NCI-H1048 (cell line): ENCODE data around the gene KLHL35.
"Not testable (repeated sequence)": the region's sequence is repeated elsewhere in the genome, so short reads cannot be mapped to it uniquely, and the experiment has no call there.

ENCODE experiments used
- DNase-seq: peaks from one replicate; lab custom pipeline; 2025; lab: John Stamatoyannopoulos, UW

The KLHL35 gene

DNA sequence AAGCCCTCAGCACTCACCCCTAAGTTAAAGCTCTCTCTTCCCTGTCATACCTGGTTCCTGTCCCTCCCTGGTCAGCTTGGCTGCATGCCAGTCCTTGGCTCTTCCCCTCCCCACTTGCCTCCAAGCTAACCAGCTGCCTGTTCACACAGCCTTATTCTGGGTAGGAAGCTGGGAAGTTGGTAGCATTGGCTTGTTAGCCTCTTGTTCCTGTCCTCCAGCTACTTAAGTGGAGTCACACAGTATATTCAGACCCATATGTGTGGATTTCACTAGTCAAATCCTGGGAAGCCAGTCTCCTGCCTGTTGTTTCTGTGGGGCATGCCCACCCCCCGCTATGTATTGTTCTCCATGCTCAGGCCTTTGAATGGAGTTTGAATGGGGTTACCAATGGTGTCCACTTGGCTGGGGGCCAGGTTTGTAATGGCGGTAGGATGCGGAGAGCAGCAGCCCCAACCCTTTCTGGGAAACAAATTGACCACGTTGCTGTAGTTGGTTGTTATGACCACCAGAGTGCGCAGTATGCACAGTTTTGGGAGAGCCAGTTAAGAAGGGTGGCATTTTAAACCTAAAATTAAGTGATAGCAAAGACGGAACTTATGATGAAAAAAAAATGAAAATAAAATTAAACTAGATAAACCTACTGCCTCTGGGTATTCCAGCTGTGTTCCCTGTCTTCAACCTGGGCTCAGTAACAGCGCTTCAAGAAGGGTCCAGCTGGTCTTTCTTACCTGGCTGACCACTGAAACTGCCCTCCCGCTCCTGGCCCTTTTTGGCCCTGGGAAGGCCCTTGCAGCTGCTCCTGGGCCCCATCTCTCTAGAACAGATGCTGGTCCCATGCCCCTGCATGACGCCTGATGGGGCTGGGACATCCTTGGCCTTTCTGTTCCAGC, 44.4 kb downstream of the KLHL35 start:
- DNase-seq: peak; percentile 9

DNA sequence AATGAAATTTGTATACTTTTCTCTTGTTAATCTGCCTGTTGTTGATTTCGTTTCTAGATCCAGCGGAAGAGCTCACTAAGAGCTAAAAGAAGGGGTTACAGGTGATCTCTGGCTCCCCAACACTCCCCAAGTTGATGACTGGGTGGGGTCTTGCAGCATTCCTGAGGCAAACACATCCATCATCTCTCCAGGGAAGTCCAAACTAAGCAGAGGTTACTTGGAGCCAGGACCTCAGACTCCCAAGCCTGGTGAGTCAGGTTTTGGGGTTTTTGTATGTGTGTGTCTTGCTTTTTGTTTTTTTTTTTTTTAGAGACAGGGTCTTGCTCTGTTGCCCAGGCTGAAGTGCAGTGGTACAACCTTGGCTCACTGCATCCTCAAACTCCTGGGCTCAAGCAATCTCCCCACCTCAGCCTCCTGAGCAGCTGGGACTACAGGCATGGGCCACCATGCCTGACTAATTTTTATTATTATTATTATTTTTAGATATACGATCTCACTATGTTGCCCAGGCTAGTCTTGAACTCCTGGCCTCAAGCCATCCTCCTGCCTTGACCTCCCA, 45.2 kb downstream of the KLHL35 start:
- DNase-seq: no peak

DNA sequence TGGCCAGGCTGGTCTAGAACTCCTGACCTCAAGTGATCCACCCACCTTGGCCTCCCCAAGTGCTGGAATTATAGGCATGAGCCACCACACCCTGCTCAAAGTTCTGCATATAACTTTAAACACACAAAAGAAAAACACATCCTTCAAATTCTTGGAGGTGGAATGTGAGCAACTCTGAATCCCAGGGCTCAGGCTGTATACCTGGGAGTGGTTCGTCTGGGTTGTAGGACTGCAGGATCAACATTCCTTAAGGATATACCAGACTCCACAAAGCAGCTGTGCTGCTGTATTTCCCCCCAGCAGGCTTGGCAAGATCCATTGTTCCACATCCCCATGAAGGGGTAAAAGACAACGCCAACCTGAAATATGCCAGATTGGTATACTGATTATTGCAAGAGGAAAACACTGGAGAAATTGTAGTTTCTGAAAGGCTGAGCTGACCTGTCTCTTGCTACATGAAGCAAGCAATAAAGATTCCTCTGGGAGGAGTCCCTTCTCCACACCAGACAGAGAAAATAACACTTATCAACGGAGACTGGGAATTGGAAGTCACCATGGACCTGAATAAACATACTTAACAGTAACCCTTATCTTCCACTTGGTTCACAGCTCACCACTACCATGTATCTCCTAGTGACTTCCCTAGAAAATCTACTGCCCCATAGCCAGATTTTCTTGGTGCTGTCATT, 45.9 kb downstream of the KLHL35 start:
- no peak for DNase-seq

DNA sequence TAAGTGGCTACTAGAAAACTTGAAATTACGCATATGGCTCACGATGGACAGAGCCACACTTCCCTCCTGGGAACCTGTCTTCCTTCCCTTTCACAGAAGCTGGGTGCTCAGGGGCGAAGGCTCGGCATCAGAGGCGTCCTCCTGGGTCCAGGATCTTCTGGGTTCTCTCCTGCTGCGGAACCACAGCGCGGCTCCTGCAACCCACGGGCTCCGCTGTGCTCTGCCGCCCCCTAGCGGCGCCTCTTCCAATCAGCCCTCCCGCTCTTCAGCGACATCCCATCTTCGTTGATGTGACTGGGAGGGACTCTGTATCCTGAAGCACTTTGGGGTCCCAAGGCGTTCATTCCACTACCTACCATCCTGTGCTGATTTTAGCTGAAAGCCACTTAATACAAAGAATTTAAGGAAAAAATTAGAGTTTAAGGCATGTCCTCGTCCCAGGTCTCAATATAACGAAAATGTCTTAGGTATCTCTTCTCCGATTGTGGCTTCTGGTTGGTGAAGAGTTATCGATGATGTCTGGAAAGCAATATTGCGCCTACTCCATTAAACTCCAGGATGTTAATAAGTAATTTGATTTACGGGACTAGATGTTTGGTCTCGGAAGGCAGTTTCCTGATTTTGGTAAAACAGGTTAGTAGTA, 48.4 kb downstream of the KLHL35 start:
- peak; percentile 17 for DNase-seq

DNA sequence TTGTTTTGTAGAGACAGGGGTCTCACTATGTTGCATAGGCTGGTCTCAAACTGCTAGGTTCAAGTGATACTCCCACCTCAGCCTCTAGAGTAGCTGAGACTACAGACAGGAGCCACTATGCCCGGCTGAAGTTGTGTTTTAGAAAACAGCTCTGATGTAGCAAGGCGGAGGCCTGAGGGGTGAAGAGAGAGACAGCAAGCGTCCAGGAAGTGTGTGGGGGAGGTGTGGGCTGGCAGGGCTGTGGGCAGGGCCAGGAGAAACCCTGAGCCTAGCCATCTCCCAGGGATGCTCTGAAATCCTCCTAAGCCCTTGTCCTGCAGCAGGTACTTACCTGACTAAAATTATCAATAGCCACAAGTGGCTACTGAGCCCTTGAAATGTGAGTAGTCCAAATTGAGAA, 49.8 kb downstream of the KLHL35 start:
- DNase-seq: no peak

DNA sequence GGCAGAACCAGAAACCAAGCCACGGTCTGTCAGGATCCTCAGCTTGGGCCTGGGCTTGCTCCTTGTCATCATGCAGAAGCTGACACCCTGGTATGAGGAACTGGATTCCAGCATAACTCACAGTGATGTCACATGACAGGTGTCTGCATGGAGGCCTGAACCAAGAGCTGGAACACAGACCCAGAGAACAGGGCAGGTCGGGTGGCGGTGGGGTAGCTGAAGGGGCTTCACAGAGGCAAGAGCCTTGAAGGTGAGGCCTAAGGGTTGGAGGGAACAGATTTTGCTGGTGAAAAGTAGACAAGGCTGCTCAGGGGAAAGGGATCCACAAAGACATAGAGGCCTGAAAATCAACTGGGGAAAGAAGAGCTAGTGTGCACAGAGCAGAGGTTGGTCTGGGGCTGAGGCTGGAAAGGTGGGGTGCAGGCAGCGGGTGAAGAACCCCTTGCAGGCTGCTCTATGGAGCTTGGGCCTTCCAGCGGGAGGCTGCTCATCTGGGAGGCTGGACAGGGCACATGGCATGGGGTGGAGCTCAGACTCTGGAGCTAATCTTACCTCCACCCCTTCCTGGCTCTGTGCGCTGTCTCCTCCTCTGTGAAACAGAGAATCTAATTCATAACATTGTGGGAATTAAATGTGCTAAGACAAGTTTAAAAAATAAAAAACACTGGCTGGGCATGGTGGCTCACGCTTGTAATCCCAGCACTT, 52.1 kb downstream of the KLHL35 start:
- DNase-seq: no peak

DNA sequence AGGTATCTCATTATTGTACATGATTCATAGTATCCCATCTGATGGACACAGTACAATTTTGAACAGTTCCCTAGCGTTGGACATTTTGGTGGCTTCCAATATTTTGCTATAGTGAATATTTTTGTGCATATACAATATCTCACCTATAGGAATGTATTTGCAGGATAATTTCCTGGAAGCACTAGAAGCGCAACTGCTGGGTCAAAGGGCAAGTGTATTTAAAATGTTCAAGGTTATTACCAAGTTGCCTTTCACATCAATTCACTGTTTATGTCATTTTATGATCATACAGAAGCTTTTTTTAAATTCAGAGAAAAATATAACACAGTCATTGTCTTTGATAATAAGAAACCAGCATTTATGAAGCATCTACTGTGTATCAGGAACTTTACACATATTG, 52.8 kb downstream of the KLHL35 start:
- no peak for DNase-seq

DNA sequence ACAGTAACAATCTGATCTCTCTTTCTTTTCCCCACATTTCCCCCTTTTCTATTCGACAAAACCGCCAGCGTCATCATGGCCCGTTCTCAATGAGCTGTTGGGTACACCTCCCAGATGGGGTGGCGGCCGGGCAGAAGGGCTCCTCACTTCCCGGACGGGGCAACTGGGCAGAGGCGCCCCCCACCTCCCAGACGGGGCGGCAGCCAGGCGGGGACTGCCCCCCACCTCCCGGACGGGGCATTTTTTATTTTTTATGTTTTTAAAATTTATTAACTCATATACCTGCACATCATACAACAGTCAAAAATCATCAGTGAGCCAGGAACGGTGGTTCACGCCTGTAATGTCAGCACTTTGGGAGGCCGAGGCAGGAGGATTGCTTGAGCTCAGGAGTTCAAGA, 54.2 kb downstream of the KLHL35 start:
- DNase-seq: not testable (repeated sequence)

DNA sequence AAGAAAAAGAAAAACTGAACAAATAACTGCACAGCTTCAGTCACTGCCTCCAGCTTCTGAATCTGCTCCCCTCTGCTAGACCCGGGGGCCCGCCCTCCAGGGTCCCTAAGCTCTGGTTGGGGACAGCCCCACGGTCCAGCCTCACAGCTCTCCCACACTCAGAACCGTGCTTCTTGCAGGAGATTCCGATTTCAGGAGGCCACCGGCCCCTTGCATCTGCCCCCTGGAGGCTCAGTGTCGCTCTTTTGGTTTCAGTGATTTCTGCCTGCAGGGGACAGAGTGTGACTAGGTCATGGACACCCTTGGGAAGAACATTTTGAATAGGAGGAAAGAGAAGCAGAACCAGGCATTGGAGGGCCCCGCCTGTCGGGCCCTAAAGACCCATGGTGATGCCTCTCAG, 56.8 kb downstream of the KLHL35 start:
- no peak for DNase-seq

DNA sequence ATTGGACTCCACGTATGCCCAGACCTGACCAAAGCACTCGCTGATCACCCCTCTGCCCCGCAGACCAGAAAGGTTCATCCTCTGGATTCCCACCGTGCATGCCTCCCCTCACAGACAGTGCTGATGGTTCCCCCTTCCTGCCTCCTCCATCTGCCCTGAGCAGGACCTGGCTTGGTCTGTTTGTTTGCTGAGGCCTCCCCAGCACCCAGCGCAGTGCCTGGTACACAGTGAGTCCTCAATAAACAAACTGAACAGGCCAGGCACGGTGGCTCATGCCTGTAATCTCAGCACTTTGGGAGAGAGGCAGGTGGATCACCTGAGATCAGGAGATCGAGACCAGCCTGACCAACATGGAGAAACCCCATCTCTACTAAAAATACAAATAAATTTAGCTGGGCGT, 57.4 kb downstream of the KLHL35 start:
- no peak for DNase-seq

DNA sequence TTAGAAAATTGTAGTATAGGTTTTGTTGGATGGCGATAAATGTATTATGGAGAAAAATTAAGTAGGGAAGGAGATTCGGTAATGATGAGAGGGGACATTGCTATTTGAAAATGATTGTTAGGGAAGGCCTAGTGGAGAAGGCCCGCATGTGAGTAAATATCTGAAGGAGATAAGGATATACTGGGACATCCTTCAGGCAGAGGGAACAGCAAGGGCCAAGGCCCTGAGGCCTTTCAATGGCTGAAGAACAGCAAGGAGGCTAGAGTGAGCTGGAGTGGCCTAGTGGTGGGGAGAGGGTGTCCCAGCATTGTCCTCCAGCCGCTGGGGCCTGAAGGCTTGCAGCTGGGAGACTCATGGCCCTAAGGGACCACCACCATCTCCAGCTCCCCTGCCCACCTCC, 58.4 kb downstream of the KLHL35 start:
- DNase-seq: no peak

DNA sequence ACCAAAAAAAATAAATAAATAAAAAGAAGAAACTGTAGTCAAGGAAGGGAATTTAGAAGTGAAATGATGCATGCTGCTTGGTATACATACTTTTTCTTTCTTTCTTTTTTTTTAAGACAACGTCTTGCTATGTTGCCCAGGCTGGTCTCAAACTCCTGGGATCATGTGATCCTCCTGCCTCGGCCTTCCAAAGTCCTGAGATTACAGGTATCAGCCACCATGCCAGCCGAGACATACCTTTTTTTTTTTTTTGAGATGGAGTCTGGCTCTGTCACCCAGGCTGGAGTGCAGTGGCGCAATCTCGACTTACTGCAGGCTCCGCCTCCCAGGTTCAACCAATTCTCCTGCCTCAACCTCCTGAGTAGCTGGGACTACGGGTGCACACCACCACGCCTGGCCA, 59.8 kb downstream of the KLHL35 start:
- no peak for DNase-seq
